GM19239 (cell line): ENCODE results near the gene STK32C.

Source experiments
- DNase-seq: peaks from one replicate; pipeline ENCODE4 v3.0.0; 2011; ENCODE audit warnings: low spot score; ENCODE audit not compliant: insufficient read length
- FAIRE-seq: peaks from 2 replicates; lab custom pipeline; 2011; peaks lifted over from hg19 to GRCh38; lab: Jason Lieb, UNC

STK32C gene

DNA sequence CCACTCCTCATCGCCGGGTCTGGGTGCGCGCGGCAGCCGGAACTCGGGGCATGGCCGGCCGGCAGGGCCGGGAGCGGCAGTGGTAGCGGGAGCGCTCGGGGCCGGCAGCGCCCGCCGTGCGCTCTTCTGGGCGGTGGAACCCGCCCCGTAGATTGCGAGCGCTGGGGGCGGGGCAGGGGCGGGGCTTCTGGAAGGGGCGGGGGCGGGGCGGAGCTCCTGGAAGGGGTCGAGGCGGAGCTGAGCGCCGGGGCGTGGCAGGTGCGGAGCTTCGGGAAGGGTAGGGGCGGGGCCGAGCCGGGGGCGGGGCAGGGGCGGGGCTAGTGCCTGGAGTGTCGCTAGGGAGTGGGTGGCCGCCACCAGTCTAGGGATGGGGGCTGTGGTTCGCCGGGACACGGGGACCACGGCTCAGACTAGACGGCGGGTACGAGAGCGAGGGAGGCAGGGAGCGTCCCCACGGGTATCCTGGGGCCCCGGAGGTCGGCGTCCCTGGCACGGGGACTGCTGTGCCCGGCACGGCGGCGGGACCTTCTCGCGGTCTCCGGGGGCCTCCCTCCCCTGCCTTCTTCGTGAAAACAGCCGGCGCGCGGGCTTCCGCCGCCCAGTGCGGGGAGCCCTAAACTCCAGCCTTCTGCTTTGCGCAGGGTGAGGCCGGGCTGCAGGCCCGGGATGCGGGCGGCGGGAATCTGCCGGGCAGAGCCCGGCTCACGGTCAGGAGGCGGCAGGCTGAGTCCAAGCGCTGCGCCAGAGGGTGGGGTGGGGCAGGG is at the start of gene STK32C:
STK32C (minus strand) TSS at position 128 of the 764 bp plus-strand sequence; CDS start at position 11, 117 bp downstream.
- DNase-seq = peak; percentile 100
- FAIRE-seq = peak; percentile 90

DNA sequence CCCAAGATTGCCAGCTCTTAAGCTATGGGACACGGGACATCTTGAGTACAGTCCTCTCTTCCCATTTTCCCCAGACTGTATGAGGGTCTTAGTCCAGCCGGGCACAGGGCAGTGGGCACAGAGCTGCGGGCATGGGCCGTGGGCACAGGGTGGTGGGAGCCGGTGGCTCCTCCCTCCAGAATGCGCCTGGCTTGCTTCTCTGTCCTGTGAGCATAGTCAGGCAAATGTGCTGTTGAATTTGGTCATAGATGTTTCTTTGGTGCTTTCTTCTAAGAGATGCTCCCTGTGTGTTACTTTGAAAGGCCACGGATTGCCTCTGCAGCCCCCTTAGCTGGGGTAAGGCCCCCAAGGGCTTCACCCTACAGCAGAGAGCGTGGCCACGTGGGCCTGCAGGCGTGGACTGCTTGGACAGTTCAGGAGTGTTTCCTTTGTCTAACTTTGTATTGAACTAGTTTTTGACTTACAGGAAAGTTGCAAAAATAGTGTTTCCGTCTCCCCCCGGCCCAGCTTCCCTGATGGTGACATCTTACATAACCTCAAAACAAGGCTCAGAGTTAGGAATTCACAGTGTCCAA is 49.0 kb upstream of the STK32C start:
- FAIRE-seq (no peak), DNase-seq (no peak)

DNA sequence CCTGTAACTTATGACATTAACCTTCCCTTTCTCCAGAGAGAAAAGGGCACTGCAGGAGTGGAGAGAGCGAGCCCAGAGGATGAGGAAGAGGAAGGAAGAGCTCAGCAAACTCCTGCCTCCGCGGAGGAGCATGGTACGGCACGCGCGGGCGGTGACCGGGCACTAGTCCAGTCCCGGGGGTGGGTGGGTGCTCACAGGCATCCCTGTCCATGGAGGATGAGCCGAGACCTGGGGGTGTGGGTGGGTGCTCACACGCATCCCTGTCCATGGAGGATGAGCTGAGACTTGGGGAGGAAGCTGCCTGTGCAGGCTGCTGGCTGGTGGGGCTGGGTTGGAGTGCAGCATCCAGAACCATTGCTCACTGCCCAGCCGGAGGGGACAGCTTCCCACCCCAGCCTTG is 48.0 kb upstream of the STK32C start:
- FAIRE-seq = no peak
- no peak for DNase-seq

DNA sequence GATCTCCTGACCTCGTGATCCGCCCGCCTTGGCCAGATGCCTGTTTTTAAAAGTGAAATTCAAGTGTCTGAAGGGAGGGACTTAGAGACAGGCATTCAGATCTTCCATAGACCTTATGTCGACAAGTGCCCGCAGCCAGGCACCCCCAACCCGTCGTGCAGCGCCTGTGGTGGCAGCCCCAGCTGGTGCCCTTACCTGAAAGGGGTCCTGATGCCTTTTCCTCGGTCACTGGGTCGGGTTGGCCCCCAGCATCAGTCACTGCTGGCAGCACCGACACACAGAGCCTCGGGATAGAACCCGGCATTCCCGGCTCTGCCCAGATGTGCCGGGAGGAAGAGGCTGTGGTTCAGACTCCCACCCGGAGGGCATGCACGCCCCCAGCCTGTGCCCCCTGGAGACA is 47.5 kb upstream of the STK32C start:
- DNase-seq (no peak), FAIRE-seq (no peak)

DNA sequence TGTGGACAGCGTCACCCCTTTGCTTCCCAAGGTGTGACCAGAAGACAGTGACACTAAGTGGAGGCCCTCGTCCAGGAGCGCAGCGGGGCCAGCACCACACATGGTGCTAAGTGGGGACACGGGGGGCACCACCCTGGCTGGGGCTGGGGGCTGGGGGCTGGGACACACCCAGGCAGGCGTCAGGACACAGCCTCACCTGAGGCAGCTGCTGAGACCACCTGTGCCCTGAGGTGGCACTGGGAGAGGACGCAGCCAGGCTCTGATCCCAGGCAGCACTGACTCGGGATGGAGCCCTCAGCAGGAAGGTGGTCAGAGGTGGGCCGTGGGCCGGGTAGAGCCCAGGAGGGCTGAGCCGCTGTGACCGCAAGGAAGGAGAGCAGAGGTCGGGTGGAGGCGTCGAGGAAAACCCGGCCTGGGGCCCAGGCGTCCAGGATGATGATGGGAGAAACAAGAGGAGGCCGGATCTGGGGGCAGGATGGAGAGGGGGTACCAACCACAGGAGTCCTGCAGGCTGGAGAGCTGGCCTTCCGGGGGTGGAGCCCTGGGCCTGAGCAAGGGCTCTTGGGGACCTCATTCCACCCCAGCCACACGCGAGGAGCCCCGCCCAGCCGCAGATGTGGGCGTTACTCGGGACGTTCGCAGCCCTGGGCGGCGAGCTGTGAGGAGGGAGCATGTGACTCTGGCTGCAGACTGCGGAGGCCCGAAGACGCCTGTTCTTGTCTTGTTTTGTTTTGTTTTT is 46.8 kb upstream of the STK32C start:
- DNase-seq = no peak
- no peak for FAIRE-seq

DNA sequence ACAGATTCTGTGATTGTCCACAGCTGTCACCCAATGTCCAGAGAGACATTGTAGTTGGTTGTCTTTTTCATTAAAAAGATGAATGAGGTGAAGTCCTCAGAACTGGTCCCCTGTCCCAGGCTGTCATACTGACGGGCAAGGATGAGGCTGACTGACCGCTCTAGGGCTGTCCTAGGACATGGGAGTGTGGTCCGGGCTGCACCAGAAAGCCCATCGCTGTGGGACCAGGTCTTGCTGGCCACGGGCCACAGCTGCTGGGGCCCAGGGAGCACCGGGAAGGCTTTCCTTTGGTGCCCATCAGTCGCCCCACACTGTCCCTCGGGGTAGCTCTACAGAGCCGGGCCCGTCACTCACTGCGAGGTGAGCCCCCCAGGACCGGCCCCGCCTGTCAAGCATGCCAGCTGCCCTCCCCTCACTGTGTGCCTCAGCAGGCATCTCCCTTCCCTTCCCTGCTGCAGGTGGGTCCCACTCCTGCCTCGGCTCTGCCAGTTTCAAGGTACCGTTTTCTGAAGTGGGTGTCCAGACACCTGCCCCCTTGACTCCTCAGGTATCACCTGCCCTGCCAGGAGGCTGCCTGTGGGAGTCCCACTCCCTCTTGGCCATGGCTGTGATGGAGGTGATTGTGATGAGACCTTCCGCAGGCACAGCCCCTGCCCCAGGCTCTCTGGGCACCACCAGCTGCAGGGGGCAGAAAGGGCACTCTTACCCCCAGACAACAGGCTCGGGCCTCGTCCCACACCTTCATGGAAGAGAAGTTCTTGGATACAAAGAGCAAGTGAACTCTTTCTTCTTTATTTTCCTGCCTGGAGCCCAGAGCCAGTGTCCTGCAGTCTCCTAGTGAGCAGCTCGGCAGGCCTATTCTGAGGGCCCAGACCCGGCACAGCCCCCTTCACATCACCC is 46.0 kb upstream of the STK32C start:
- no peak for DNase-seq
- FAIRE-seq = no peak

DNA sequence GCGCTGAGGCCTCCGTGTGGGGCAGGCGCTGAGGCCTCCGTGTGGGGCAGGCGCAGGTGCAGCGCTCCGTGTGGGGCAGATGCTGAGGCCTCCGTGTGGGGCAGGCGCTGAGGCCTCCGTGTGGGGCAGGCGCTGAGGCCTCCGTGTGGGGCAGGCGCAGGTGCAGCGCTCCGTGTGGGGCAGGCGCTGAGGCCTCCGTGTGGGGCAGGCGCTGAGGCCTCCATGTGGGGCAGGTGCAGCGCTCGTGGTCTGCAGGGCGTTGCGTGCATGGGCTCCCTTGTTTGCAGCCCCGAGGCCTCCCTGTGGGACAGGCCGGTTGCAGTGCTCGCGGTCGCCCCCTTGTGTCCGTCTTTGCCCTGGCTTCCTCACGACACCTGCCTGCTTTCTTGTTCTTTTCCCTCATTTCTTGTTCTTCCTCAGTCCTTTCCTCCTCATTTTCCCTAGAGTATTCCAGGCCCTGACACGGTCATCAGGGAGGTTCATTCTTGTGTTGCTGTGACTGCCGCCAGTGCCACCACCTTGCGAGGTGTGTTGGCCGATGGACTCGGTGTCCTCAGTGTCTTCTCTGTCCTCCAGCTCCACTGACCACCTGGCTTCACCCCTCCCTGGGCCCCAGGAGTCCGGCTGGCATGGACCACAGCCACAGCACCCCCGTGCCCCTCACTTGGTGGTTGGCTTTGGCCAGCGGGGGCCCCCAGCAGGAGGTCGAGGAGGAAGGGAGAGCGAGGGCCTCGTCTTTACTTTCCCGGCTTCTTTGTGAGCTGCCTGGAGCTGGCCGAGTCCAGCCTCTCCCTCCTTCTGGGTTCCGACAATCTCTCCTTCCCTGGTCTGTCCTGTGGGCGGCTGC is 44.9 kb upstream of the STK32C start:
- FAIRE-seq = peak; percentile 84
- DNase-seq = peak; percentile 91

DNA sequence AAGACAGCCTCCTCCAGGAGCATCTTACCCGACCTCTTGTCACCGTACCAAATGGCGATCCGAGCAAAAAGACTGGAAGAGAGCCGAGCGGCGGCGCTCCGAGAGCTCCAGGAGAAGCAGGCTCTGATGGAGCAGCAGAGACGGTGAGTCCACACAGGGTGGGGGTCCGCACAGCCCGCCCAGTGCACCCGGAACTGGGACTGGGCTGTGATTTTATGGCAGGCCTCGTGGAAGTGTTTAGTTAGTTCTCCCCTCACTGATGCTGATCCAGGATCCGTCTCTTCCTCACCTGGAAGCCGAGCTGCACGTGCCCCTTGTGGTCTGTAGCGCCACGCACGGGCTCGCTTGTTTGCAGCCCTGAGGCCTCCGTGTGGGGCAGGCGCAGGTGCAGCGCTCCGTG is 43.9 kb upstream of the STK32C start:
- DNase-seq = no peak
- no peak for FAIRE-seq

DNA sequence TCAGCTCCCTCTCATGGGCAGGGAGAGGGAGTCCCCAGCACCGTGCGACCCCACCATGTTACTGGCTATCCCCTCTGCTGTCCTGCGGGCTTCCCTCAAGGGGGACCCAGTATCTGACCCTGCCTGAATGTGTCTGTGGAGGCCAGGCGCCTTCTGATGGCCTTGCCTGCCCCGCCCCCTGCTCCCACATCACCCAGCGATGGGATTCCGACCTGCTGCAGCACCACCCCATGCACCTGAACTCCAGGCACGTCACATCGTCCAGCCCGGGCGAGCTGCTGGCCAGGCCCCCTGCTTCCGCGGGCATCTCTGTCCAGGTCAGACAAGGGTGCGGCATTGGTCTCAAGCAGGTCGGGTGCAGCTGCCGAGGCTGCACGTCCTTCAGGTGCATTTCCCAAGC is 43.2 kb upstream of the STK32C start:
- no peak for FAIRE-seq
- no peak for DNase-seq

DNA sequence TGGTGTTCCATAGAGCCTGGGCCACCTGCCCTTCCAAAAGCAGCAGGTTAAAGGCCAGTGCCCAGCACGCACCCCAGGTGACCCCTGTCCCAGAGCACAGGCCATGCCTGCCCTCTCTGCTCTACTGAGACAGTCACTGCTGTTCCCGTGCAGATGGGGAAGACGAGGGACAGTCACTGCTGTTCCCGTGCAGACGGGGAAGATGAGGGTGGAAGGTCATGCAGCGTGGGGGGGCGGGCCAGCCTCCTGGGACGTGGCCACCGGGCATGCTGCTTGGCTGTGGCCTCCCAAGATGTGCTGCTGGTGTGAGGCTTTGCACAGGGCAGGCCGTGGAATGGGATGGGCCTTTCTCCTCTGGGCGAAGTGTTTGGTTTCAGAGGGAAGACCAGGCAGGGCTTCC is 42.6 kb upstream of the STK32C start:
- no peak for DNase-seq
- no peak for FAIRE-seq

DNA sequence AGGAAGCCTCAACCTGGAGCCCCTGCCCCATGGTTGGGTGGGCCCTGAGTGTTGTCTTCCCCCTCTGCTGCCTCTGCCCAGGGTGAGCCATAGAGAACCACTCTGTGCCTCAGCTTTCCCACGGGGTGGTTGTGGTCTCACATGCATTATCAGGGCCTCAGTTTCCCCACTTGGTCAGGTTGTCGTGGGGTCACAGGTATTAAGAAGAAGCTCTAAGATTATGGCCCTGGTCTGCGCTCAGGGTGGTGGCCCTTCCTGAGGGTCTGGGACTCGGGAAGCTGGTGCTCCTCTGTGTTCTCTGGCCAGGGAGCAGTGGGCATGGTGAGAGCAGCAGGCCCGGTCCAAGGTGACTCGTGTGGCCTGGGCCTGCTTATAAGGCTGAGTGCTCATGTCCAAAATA is 42.0 kb upstream of the STK32C start:
- no peak for FAIRE-seq
- DNase-seq = no peak

DNA sequence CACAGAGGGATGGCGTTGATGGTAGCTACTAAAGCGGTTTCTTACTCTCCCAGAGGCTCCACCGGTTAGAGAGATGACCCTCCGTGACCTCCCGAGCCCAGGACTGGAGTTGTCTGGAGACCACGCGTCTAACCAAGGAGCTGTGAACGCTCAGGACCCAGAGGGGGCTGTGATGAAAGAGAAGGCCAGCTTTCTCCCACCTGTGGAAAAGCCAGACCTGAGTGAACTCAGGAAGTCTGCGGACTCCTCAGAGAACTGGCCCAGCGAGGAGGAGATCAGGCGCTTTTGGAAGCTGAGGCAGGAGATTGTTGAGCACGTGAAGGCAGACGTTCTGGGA is 40.1 kb upstream of the STK32C start:
- no peak for FAIRE-seq
- DNase-seq = no peak

DNA sequence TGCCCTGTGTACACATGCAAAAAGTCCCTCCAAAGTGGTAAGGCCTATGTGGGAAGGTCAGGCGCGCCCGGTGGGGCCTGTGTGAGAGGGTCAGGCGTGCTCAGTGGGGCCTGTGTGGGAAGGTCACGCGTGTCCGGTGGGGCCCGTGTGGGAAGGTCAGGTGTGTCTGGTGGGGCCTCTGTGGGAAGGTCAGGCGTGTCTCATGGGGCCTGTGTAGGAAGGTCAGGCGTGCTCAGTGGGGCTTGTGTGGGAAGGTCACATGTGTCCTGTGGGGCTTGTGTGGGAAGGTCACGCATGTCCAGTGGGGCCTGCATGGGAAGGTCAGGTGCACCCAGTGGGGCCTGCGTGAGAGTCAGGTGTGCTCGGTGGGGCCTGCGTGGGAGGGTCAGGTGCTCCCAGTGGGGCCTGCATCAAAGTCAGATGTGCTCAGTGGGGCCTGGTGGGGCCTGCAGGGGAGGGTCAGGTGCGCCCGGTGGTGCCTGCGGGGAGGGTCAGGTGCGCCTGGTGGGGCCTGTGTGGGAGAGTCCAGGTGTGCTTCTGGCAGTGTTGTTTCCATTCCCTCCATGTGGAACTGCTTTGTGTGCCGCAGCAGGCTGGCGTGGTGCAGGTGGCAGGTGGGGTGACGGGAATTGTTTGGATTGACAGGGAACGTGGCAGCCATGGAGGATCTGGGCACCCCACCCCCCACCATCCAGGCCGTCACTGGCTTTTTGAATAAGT is 39.6 kb upstream of the STK32C start:
- FAIRE-seq (no peak), DNase-seq (no peak)

DNA sequence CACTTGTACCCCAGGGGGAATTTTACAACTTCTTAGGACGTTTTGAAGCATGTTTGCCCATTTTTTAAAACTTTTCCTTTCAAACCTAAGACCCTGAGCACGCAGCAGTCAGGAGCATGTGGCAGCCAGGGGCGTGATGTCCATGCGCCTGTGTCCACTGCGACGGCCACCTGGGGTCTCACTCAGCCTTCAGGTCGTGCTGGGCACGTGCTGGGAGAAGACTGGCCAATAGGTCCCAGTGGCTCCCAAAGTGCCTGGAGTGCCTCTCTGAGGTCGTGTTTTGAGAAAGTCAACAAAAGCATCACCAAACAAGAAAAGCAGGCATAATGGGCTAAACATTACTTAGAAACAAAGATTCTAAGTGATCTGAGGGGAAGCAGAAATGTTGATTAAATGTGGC is 39.1 kb upstream of the STK32C start:
- DNase-seq (no peak), FAIRE-seq (no peak)

DNA sequence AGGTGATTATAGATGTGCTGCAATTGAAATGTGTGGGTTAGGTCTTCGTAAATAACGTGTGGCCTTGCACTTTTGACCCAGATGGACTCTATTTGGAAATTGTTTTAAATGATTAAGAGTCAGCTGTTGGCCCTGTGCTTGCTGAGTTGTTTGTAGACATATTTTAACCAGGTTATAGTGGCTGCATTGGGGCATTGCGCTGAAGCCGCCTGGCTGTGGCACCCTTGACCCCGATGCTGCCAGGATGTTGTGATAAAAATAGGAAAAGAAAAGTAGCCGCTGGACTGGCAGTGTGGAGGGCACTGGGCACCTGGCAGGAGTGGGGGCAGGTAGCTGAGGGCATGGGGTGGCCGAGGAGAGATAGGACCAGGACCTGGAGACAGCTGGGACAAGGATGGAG is 37.6 kb upstream of the STK32C start:
- FAIRE-seq = no peak
- DNase-seq = no peak

DNA sequence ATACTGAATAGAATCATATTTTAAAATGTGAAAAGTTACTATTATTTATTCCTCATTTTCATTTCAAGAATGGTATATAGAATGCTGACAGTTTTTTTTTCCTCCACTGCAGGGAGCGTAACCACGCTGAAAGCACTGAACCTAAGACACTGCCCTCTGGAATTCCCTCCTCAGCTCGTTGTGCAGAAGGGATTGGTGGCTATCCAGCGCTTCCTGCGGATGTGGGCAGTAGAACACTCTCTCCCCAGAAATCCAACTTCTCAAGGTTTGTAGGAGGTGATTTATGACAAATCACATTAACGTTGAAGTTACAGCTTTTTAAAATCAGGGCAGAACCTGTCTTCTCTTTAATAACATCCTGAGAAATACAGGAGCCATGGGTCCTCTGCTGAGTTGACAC is 36.6 kb upstream of the STK32C start:
- DNase-seq (no peak), FAIRE-seq (no peak)

DNA sequence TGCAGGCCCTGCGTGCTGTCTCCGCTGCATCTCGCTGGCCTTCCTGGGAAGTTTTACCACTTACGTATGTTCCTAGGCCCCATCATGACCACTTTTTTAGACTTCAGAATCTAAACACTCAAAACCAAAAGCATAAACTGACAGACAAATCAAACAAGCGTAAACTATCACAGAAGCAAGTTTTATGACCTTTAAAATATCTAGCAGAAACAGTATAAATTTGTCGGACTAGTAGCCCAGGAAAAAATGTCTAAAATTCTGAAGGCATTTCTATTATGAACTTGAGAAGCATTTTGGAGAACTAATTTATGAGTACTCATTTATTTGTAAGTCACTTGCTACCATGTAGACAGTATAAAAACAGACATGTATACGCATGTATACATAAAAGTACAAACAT is 34.8 kb upstream of the STK32C start:
- no peak for FAIRE-seq
- no peak for DNase-seq

DNA sequence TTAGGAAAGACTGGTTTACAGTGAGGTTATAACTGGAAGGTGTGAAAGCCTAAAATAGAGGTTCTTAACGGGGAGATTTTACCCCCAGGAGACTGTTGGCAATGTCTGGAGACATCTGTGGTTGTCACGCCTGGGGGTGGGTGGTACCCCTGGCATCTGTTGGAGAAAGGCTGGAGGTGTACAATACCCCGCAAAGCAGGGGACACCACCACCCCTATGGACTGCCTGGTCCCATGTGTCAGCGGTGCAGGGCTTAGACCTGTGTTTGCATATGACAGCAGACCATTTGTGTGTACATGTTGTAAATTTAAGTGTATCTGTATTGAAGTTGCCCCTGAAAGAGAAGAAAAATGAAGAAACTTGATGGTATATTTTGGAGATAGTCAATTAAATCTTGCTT is 34.0 kb upstream of the STK32C start:
- FAIRE-seq = no peak
- DNase-seq = no peak

DNA sequence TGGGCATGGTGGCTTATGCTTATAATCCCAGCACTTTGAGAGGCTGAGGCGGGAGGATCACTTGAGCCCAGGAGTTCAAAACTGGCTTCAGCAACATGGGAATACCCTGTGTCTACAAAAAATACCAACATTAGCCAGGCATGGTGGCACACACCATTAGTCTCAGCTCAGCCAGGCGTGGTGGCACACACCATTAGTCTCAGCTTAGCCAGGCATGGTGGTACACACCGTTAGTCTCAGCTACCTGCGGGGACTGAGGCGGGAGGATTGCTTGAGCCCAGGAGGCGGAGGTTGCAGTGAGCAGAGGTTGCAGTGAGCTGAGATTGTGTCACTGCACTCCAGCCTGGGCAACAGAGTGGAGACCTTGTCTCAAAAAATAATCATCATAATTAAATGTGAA is 33.3 kb upstream of the STK32C start:
- DNase-seq = no peak
- no peak for FAIRE-seq
